Measurements from ENCODE around the gene LRRC1.

LRRC1 gene

DNA sequence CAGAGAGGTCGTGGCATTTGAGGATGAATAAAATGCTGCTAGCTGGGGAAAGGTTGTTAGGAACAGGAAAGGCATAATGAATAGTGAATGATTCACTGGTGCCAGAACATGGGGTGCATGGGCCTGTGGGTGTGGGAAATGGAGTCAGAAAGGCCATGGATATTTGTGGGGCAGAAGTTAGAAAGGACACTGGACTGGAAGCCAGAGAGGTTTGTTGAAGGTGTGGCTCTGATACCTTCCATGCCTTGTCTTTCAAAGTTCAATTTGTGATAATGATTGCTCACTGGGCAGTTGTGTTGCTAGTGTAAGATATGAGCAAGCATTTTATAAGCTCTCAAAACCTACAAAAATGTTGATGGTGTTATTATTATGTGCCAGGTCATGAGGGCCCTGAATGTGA lies 32.7 kb downstream of the LRRC1 start (continued):
- TF ChIP-seq, protein P1, sequence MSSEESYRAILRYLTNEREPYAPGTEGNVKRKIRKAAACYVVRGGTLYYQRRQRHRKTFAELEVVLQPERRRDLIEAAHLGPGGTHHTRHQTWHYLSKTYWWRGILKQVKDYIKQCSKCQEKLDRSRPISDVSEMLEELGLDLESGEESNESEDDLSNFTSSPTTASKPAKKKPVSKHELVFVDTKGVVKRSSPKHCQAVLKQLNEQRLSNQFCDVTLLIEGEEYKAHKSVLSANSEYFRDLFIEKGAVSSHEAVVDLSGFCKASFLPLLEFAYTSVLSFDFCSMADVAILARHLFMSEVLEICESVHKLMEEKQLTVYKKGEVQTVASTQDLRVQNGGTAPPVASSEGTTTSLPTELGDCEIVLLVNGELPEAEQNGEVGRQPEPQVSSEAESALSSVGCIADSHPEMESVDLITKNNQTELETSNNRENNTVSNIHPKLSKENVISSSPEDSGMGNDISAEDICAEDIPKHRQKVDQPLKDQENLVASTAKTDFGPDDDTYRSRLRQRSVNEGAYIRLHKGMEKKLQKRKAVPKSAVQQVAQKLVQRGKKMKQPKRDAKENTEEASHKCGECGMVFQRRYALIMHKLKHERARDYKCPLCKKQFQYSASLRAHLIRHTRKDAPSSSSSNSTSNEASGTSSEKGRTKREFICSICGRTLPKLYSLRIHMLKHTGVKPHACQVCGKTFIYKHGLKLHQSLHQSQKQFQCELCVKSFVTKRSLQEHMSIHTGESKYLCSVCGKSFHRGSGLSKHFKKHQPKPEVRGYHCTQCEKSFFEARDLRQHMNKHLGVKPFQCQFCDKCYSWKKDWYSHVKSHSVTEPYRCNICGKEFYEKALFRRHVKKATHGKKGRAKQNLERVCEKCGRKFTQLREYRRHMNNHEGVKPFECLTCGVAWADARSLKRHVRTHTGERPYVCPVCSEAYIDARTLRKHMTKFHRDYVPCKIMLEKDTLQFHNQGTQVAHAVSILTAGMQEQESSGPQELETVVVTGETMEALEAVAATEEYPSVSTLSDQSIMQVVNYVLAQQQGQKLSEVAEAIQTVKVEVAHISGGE (tag by site-specific recombination; conservative IDR thresholded peaks at IDR 0.05; ENCODE audit: low read depth): no peak
- TF ChIP-seq ZNF837 (tag by site-specific recombination; IDR thresholded peaks at IDR 0.05) (no peak), ZFHX2 (tag by site-specific recombination; conservative IDR thresholded peaks at IDR 0.05) (no peak), ZNF791 (tag by site-specific recombination; IDR thresholded peaks at IDR 0.05) (no peak), ZNF510 (tag by site-specific recombination; IDR thresholded peaks at IDR 0.05; ENCODE audit: insufficient replicate concordance) (no peak), ZNF585B (tag by site-specific recombination; IDR thresholded peaks at IDR 0.05) (no peak)

DNA sequence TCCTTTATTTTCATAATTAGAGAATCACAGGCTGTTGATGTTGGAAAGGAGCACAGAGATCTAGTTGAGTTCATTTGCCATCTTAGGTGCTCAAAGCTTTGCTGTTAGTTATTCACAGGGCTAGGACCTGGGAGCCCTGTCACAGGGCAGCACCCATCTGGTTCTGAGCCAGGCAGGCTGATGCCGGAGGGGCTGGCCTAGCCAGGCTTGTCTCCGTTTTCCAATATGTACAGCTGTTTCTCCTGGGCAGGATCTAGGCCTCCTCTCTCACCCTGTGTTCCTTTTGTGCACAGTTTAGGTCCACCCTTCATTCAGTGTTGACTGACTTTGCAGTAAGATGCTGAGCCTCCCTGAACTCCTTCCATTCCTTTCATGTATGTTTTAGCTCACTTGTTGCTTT lies 33.4 kb downstream of the LRRC1 start:
- CTCF ChIA-PET: interaction anchor here (1.1 kb wide), 1 partner anchor 15 kb away, joined by 3 read pairs; no protein-coding TSS in a partner anchor
- 0 out of 2 replicates have a peak overlapping the region, but pooled peaks have one; percentile 0 for H3K27ac ChIP-seq (ENCODE audit: extremely low read depth, low read depth, low read length)
- no peaks in the 10 kb centered on the region for H3K36me3 ChIP-seq (ENCODE audit: control insufficient read depth in 2 of 2, insufficient read depth in 1 of 2, low read length in 2 of 2)

DNA sequence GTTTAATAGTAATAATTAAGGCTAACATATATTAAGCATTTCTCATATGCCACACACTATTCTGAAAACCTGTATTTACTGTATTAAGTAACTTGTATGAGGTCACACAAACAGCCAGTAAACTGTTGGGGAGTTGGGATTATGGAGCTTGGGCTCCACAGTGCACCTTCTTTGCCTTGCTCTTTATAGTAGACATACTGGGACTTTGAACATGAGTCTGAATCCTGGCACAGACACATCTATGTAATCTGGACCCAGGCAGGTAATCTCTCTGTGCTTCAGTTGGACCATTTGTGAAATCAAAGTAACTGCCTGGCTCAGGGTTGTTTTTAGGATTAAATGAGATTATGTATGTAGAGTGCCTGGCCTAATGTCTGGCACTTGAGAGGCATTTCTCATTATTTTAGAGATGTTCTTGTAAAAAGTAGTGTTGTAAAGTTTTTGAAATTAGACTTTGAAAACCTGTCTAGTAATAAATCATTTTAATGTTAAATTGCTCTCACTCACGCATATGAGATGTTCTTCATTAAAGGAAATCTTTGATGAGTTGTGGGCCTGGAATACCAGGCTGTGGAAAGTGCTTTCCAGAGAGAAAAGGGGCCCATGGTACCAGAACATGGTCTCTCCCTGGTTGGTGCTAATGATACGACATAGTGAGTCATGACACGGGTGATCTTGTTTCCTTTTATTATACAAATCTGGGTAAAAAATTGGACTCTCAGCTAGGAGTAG lies 34.3 kb downstream of the LRRC1 start:
- Histone ChIP-seq H3K9me3 (ENCODE audit: control insufficient read depth, insufficient read depth, low read depth, low read length) (no peaks in the 10 kb centered on the region), H3K27ac (ENCODE audit: extremely low read depth, low read depth, low read length) (no peak overlapping the region), H3K4me1 (ENCODE audit: control insufficient read depth, insufficient read depth, low read length) (peaks cover 58% of the 10 kb centered on the region), H3K36me3 (ENCODE audit: control insufficient read depth in 2 of 2, insufficient read depth in 1 of 2, low read length in 2 of 2) (no peaks in the 10 kb centered on the region), H3K4me3 (ENCODE audit: low read depth, low read length) (no peak overlapping the region)
- ChIA-PET POLR2A (interaction anchor here (2.7 kb wide), 1 partner anchor 34 kb away, joined by 7 read pairs; the partner anchor contains the start of gene LRRC1), CTCF (interaction anchor here (0.6 to 1.3 kb wide), 2 partner anchors 14 to 127 kb away, joined by 3 to 7 read pairs; no protein-coding TSS in a partner anchor)
- no peak for TF ChIP-seq ZNF555 (tag by site-specific recombination; conservative IDR thresholded peaks at IDR 0.05)
- peak; percentile 32; the same call in 1 of the 2 replicates for TF ChIP-seq ZNF843 (tag by site-specific recombination; IDR thresholded peaks at IDR 0.05)
- TF ChIP-seq OVOL3 (tag by site-specific recombination; IDR thresholded peaks at IDR 0.05): no peak
- no peak for TF ChIP-seq KLF9 (tag by site-specific recombination; IDR thresholded peaks at IDR 0.05; ENCODE audit: low read depth)
- peak; percentile 54; the same call in 1 of the 2 replicates for TF ChIP-seq IKZF3 (tag by site-specific recombination; IDR thresholded peaks at IDR 0.05)
- no peak for TF ChIP-seq ZBTB7A (tag by site-specific recombination; IDR thresholded peaks at IDR 0.05; ENCODE audit: low read depth)
- no peak for TF ChIP-seq ZBTB17 (tag by site-specific recombination; IDR thresholded peaks at IDR 0.05)
- no peak for TF ChIP-seq MZF1 (tag by site-specific recombination; IDR thresholded peaks at IDR 0.05; ENCODE audit: borderline replicate concordance)
- no peak for TF ChIP-seq ZNF670 (tag by site-specific recombination; IDR thresholded peaks at IDR 0.05; ENCODE audit: low read depth)
- no peak for TF ChIP-seq ZNF501 (tag by site-specific recombination; IDR thresholded peaks at IDR 0.05)
- TF ChIP-seq, protein P2, sequence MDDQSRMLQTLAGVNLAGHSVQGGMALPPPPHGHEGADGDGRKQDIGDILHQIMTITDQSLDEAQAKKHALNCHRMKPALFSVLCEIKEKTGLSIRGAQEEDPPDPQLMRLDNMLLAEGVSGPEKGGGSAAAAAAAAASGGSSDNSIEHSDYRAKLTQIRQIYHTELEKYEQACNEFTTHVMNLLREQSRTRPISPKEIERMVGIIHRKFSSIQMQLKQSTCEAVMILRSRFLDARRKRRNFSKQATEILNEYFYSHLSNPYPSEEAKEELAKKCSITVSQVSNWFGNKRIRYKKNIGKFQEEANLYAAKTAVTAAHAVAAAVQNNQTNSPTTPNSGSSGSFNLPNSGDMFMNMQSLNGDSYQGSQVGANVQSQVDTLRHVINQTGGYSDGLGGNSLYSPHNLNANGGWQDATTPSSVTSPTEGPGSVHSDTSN (CRISPR knock-in tag; IDR thresholded peaks at IDR 0.05): no peak
- no peak for TF ChIP-seq TCF7L2 (IDR thresholded peaks at IDR 0.05; ENCODE audit: borderline replicate concordance, low read depth, low read length)
- TF ChIP-seq SCRT2 (tag by site-specific recombination; IDR thresholded peaks at IDR 0.05): no peak
- TF ChIP-seq, protein P3, sequence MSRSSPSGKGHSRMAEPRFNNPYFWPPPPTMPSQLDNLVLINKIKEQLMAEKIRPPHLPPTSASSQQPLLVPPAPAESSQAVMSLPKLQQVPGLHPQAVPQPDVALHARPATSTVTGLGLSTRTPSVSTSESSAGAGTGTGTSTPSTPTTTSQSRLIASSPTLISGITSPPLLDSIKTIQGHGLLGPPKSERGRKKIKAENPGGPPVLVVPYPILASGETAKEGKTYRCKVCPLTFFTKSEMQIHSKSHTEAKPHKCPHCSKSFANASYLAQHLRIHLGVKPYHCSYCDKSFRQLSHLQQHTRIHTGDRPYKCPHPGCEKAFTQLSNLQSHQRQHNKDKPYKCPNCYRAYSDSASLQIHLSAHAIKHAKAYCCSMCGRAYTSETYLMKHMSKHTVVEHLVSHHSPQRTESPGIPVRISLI (tag by site-specific recombination; IDR thresholded peaks at IDR 0.05): no peak
- TF ChIP-seq, protein P4, sequence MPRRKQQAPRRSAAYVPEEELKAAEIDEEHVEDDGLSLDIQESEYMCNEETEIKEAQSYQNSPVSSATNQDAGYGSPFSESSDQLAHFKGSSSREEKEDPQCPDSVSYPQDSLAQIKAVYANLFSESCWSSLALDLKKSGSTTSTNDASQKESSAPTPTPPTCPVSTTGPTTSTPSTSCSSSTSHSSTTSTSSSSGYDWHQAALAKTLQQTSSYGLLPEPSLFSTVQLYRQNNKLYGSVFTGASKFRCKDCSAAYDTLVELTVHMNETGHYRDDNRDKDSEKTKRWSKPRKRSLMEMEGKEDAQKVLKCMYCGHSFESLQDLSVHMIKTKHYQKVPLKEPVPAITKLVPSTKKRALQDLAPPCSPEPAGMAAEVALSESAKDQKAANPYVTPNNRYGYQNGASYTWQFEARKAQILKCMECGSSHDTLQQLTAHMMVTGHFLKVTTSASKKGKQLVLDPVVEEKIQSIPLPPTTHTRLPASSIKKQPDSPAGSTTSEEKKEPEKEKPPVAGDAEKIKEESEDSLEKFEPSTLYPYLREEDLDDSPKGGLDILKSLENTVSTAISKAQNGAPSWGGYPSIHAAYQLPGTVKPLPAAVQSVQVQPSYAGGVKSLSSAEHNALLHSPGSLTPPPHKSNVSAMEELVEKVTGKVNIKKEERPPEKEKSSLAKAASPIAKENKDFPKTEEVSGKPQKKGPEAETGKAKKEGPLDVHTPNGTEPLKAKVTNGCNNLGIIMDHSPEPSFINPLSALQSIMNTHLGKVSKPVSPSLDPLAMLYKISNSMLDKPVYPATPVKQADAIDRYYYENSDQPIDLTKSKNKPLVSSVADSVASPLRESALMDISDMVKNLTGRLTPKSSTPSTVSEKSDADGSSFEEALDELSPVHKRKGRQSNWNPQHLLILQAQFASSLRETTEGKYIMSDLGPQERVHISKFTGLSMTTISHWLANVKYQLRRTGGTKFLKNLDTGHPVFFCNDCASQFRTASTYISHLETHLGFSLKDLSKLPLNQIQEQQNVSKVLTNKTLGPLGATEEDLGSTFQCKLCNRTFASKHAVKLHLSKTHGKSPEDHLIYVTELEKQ (tag by site-specific recombination; IDR thresholded peaks at IDR 0.05; ENCODE audit: borderline replicate concordance): no peak
- TF ChIP-seq ZNF292 (tag by site-specific recombination; IDR thresholded peaks at IDR 0.05; ENCODE audit: borderline replicate concordance, low read depth): no peak

More for the DNA sequence above, 33.4 kb downstream of the LRRC1 start:
- no peaks in the 10 kb centered on the region for H3K9me3 ChIP-seq (ENCODE audit: control insufficient read depth, insufficient read depth, low read depth, low read length)
- POLR2A ChIA-PET: interaction anchor here (2.7 kb wide), 1 partner anchor 33 kb away, joined by 7 read pairs; the partner anchor contains the start of gene LRRC1
- H3K4me3 ChIP-seq (ENCODE audit: low read depth, low read length): no peak overlapping the region
- peaks cover 57% of the 10 kb centered on the region for H3K4me1 ChIP-seq (ENCODE audit: control insufficient read depth, insufficient read depth, low read length)
- TF ChIP-seq KLF8 (tag by site-specific recombination; IDR thresholded peaks at IDR 0.05) (no peak), ZNF426 (tag by site-specific recombination; IDR thresholded peaks at IDR 0.05) (no peak), SCRT2 (tag by site-specific recombination; IDR thresholded peaks at IDR 0.05) (peak; percentile 75)

Data from HEK293 (cell line).